ENCODE measurements around the gene FCRL4. TPM values are rescaled to one million over a fixed set of nuclear protein-coding genes. Genes with fewer than 3 reads are reported as not detected.

FCRL4 gene
- not detected for polyA plus RNA-seq (ENCODE audit: insufficient read length)
- long read RNA-seq, donor 1: 0 reads
- long read RNA-seq, donor 2: 0 reads
- long read RNA-seq, donor 3: 0 reads
- long read RNA-seq, donor 4: 0 reads
- long read RNA-seq, donor 5: 0 reads
- long read RNA-seq, donor 6: 0 reads
- long read RNA-seq, donor 7: 0 reads
- long read RNA-seq, donor 8: 0 reads

GRCh38 chr1:157597959-157598667, at the start of gene FCRL4:
Gene FCRL4 (minus strand): TSS chr1:157598085. CDS start chr1:157597944, 141 bp downstream.
- no peak for DNase-seq

DNA sequence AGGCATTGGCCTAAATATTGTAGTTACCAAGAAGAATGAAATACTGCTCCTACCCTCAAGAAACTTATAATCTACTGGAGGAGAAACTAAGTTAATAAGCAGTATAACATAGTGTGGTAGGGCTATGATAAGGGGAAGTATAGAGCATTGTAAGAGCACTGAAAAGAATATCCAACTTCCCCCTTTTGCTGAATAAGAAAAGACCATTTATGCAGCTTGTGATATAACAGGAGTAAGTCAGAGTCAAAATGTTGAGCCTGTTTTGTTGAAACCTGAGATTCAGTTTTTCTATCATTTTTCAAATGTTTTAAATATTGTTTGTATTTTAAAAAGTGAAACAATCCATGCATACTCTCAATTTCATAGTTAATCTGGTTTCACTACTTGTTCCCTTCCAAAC, 48.3 kb upstream of the FCRL4 start:
- no peak for DNase-seq

- no peak for DNase-seq
Measured at GRCh38 chr1:157641177-157641576, 43.3 kb upstream of the FCRL4 start.

GRCh38 chr1:157639800-157640199, 41.9 kb upstream of the FCRL4 start:
- no peak for DNase-seq

- DNase-seq: no peak
Measured at GRCh38 chr1:157628773-157629172, 30.9 kb upstream of the FCRL4 start.

DNA sequence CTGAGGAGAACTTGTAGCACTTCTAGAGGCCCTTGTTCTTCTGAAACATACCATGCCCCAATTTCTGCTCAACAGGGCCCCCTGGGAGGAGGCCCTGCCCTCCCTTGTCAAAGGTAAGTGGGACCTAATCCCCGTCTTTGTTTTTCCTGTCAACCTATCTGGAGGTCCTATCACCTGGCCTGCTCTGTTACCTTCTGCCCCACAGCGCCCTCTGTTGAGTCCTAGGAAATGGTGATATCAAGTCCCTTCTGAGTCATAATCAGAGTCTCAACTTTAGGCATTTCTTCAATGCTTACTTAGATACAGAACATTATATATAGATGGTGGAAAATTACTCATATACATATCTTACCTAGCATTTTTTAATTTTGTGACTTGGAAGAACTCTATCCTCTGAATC, 28.2 kb upstream of the FCRL4 start:
- DNase-seq: no peak

DNA sequence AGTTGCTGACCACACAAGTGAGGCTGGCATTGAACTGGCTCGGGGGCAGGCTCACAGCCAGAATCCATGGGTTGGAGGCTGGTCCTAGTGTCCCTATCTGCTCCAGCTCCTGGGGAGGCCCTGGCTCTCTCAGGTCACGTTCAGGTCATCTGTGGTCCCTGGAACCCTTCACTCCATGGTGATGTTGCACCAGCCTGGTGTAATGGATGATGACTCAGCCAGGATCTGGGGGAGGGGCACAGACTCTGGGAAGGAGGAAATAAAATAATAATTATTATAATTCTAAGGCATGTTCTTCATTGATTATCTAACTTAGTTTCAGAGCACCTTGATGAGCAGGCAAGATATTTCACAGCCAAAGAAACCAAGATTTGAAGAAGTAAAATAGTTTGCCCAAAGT, 26.6 kb upstream of the FCRL4 start:
- DNase-seq: no peak

GRCh38 chr1:157622471-157622870, 24.6 kb upstream of the FCRL4 start:
- no peak for DNase-seq

DNA sequence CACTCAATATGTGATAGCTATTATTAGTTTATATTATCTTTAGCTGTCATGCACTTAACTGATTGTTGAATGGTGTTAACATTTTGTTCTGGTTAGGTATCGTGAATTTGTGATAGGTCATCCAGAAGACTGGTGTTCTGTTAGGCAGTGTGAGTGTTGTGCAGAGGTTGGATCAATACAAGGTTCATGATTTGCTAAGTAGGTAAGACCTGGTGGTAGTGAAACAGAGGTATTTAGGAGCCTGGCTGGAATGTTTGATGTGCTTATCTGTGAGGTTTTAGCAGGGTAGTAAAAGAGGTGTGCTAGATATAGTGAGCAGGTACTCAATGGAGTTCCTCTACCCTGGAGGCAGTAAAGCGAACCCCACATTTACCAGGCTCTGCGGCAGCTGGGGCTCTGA, 20.3 kb upstream of the FCRL4 start:
- DNase-seq: no peak

DNA sequence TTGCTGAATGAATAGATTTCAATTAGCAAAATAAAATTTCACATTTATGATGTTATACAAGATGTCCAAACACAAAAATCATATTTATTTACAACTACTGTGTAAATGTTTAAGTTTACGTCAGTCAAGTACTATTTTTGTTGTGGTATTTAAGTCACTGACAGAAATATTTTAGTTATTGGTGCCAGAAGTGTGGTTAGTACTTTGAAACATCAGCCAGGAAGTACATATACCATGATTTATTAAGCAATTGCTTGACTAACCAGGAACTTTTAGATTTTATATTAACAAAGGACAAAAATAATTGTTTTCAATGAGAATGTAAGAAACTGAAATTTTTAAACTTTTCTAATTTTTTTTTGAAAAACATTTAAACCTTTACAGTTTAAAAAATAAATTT, 2.4 kb upstream of the FCRL4 start:
- DNase-seq: no peak

- DNase-seq: no peak
Measured at GRCh38 chr1:157596384-157596783, 1.5 kb downstream of the FCRL4 start.

GRCh38 chr1:157595356-157595755, 2.5 kb downstream of the FCRL4 start:
- no peak for DNase-seq

- DNase-seq: no peak
Measured at GRCh38 chr1:157585984-157586383, 11.9 kb downstream of the FCRL4 start.

GRCh38 chr1:157584503-157584902, 13.4 kb downstream of the FCRL4 start:
- no peak for DNase-seq

DNA sequence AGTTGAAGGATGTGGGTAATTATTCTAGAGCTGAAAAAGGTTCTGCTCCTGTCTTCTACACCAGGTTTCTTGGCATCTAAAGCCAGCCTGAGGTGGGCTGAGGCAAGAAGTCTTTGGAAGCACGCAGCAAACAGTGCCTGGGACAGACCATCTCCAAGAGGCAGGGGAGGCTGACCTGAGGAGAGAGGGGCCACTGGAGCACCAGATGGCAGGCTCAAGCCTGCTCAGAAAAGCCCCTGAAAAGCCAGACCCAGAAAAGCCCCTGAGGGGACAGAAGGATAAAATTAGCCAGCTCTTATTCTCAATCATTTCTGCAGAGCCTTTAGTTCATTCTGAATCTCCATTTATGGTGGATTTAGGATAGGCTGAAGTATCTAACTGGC, 17.1 kb downstream of the FCRL4 start:
- DNase-seq: no peak

- peak; percentile 84 for DNase-seq
Measured at GRCh38 chr1:157580179-157580827, 17.6 kb downstream of the FCRL4 start.

- no peak for DNase-seq
Measured at GRCh38 chr1:157577420-157577819, 20.5 kb downstream of the FCRL4 start.

GRCh38 chr1:157575744-157576143, 22.1 kb downstream of the FCRL4 start:
- no peak for DNase-seq

DNA sequence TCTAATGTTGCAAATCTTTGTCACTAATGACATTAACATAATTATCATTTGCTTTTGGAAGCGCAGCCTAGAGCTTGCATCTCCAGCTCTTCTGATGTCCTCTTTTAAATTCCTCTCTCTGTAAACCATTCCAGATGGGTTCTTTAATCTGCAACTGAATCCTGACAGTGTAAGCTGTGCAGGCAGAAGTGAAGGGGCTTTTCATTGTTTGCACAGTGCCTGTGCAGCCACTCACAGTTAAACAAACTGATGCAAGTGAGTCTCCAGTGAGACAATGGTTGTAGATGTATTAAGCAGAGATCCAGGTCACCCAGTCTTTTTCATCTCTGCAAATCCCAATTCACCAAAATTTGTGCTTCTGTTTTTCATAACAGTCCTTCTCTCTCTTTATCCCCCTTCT, 23.0 kb downstream of the FCRL4 start:
- DNase-seq: no peak

DNA sequence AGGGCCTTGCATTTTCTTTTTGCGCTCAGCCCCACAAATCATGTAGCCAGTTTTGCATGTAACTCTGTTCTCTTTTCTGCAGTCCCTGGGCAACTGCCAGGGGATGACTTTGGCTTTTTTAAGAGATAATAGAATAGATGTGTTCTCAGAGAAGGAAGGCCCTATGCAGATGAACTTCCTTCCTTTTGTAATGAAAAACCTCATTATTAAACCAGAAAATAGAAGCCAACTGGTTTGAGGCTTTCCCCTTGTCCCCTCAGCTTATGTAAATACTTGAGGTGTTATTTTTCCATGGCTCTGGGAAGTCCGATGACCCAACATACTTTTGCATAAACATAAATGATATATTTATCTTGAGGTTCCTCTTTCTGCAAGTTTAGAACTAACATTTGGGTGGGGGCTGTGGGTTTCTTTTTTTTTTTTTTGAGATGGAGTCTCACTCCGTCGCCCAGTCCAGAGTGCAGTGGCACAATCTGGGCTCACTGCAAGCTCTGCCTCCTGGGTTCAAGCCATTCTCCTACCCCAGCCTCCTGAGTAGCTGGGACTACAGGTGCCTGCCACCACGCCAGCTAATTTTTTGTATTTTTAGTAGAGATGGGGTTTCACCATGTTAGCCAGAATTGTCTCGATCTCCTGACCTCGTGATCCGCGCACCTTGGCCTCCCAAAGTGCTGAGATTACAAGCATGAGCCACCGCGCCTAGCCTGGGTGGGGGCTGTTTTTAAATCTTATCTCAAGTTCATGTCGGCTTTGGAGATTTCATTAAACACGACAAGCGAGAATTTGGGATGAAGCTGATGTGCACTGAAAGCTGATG, 31.2 kb downstream of the FCRL4 start:
- no peak for DNase-seq

GRCh38 chr1:157562515-157562914, 35.4 kb downstream of the FCRL4 start:
- DNase-seq: no peak

GRCh38 chr1:157558119-157558518, 39.8 kb downstream of the FCRL4 start:
- no peak for DNase-seq

Measured in left kidney (tissue), 8 donors.